ENCODE data around the gene RNF126.
"Not testable (repeated sequence)": the region's sequence is repeated elsewhere in the genome, so short reads cannot be mapped to it uniquely, and the experiment has no call there.

The RNF126 gene

DNA sequence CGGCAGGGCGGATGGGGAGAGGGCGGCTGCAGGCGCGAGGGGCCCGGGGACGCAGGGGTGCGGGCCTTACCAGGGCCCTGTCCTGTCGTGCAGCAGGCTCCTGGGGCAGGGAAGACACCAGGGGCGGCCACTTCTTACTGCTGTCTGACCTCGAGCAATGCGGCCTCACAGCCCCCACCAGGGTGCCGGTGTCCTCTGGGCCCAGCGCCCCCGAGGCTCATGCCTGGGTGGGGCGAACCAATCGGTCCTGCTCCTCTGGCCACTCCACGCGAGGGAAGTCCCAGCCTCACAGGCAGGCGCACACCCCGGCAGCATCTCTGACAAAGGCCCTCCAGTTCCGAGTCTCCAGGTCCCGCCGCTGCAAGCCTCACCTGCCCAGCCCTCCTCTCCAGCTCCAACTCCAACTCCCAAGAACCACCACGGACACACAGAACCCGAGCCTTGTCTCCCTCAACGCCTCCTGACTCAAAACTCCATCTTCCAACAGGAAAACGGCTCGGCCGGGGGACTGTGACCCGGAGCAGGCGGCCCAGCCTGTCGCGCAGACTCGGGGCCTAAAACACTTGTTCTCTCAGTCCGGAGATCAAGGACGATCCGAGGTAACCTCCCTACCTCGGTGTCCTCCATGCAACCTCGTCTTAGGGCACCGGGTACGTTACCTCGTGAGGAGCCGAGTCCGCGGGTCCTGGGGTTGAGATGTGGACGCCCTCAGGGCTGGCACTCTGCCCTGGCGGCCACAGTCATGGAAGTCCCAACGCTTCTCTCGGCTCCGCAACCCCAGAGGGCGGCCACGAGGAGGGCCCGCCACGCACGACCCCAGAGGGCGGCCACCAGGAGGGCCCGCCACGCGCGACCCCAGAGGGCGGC lies 16.9 kb downstream of the RNF126 start:
- no peak for DNase-seq

DNA sequence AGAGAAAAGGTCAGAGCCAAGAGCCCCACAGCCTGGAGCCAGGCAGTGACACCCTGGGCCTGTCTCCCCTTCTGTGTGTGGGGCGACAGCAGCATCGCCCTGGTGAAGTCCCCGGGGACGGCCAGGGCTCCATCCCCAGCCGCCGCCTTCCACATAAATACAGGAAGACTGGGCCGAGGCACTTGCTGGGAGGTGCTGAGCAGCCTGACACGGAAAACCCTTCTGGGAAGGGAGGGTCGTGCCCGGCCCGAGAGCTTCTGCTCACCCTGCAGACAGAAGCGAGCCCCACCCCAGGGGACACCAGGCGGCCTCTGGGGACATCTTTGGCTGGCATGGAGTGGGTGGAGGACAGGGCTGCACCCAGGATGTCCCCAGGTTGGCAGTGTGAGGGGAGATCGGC lies 18.2 kb downstream of the RNF126 start:
- no peak for DNase-seq

DNA sequence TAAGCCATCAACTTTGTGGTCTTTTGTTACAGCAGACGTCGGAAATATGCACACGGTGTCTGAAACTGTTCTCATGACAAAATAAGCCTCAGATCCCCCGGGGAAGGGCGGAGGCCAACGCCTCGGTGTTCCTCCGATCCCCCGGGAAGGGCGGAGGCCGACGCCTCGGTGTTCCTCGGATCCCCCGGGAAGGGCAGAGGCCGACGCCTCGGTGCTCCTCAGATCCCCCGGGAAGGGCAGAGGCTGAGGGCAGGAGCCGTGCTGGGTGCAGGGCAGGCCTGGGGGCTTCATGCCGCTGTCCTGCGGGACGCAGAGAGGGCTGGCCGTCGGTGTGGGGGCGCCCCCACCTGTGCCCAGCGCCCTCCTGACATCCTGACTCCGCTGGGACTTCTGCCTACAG lies 18.7 kb downstream of the RNF126 start:
- DNase-seq = no peak

DNA sequence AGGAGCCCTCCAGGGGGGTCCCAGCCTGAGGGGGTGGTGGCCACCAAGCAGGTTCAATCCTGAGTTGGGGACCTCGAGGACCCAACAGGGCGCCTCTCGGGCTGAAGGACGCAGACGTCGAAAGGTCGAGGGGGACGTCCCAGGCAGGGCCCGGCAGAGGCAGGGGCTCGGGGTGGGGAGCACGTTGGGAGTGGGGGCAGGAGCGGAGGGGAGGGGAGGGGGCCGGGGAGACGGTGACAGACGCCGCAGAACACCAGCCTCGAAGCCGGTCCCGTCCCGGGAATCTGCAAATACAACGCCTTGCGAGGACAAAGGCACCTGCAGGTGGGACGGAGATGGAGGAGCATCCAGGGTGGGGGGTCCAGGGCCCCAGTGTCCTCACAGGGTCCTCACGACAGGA lies 19.3 kb downstream of the RNF126 start:
- no peak for DNase-seq

DNA sequence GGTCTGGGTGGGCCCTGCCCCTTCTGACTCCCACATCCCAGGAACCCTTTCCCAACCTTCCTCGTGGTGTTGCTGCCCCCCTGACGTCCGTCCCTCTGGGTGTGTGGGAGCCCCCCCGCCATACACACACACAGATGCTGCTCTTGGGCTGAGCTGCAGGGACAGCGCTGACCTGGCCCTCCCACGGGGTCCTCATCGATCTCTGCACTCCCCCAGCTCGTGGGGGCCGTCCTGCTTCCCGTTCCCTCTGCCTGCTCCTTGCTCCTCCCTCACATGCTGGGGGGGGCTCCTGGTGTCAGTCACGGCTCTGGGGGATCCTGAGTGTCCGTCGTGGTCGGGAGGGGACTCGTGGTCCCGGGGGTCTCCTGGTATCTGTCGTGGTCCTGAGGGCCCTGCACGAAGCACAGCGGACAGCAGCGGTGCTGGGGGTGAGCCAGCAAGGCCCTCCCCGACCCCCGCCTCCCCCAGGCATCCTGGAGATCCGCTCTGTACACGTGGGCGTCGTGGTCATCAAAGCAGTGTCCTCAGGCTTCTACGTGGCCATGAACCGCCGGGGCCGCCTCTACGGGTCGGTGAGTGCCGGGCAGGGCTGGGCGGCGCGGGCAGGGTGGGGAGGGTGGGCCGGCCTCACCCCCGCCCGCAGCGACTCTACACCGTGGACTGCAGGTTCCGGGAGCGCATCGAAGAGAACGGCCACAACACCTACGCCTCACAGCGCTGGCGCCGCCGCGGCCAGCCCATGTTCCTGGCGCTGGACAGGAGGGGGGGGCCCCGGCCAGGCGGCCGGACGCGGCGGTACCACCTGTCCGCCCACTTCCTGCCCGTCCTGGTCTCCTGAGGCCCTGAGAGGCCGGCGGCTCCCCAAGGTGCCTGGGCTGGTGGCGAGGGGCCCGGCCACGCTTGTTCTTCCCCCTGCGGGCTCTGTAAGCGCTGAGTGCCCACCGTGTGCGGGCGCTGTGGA lies 20.0 kb downstream of the RNF126 start:
- no peak for DNase-seq

DNA sequence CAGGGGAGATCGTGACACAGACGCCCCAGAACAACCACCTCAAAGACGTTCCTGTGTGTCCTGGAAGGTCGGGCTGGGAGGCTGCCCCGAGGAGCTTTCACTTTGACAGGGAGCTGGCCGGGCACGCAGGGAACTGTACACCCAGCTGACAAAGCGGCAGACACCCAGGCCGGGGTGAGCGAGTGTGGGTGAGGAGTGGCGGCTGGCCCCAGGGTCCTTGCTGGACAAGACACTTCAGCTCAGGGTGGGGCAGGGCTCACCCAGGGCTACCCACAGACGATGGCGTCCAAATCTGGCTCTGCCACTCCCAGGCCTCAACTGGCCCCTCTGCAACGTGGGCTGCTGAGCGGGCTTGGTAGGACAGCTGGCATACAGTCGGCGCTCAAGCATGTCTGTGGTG lies 21.3 kb downstream of the RNF126 start:
- DNase-seq = no peak

DNA sequence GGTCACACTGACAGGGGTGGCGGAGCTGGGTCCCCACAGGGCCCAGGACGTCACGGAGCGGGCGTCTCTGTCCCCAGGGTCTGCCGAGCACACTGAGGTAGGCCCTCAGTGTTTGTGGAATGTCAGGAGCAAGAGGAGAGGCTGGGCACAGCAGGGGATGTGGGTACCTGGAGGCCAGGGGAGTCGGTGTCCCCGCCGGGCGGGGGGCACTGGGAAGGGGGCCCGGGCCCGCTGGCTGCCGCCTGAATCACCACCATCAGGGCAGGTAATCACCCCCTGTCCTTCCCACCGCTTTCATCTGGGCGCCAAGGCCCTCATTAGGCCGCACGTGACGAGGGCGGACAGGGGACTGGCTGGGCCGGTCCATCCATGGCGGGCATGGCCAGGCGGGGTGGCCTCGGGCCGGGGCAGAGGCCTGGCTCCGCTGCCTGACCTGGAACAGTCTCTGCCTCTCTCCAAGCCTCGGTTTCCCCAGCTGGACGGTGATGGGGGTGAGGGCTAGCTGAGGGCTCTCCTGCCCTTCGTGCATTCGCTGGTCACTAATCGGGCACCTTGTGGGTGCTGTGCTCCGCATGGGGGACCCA lies 22.3 kb downstream of the RNF126 start:
- DNase-seq = no peak

DNA sequence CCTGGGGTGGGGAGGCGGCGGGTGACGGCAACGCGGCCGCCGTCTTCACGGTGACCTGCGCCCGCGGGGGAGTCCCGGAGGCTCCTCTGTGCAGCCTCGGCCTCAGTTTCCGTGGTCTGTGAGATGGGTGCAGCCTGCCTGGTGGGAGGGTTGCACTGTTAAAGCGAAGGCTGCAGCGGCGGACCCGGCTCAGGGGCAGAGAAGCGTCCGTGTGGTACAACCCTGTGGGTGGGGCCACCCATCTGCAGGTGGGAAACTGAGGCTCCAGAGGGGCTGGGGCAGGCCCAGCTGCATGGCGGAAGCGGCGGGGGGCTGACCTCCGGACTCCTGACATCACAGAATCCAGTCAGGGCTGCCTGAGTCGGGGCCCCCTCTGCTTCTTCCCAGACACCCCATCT lies 22.9 kb downstream of the RNF126 start:
- DNase-seq = no peak

DNA sequence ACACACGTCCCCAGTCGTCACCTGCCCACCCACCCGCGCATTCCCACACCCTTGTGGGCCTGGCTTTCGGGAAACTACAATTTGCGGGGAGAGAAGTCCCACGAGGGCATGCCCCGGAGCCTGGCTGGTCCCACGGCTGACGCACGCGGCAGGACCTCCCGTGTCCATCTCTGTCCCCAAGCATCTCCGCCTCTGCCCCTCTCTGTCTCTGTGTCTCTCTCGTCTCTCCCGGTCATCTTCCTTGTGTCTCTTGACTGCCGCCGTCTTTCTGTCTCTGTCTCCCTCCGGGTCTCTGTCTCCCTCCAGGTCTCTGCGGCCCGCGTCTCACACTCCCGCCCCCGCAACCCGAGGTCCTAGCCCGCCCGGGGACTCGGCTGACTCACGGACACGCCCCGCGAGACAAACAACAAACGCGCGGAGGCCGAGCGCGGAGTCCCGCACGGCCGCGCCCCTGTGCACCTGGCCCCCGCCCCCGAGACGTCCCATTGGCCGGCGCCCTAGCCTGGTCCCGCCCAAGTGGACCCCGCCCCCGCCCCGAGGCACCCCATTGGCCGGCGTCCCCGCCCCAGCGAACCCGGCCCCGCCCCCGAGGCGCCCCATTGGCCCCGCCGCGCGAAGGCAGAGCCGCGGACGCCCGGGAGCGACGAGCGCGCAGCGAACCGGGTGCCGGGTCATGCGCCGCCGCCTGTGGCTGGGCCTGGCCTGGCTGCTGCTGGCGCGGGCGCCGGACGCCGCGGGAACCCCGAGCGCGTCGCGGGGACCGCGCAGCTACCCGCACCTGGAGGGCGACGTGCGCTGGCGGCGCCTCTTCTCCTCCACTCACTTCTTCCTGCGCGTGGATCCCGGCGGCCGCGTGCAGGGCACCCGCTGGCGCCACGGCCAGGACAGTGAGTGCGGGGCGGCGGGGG lies 23.5 kb downstream of the RNF126 start, which contains the start of gene FGF22:
TSS of gene FGF22 (plus strand) at position 627 of the 908 bp plus-strand sequence. CDS start at position 674, 47 bp downstream.
- DNase-seq = peak; percentile 59

DNA sequence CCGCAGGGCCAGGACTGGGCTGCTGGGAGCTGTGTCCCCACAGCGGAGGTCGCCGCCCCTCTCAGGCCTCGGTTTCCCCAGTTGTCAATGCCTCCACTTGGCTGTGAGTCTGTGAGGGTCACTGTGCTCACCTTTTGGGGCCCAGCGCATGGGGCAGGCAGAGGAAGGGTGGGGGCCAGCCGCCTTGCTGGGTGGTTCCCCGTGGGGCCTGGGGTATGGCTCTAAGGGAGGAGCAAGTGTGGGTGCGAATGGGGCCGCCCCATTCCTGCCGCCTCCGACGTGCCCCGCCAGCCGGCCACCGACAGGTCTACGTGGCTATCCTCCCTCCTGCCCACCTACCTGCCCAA lies 24.1 kb downstream of the RNF126 start:
- DNase-seq = no peak

DNA sequence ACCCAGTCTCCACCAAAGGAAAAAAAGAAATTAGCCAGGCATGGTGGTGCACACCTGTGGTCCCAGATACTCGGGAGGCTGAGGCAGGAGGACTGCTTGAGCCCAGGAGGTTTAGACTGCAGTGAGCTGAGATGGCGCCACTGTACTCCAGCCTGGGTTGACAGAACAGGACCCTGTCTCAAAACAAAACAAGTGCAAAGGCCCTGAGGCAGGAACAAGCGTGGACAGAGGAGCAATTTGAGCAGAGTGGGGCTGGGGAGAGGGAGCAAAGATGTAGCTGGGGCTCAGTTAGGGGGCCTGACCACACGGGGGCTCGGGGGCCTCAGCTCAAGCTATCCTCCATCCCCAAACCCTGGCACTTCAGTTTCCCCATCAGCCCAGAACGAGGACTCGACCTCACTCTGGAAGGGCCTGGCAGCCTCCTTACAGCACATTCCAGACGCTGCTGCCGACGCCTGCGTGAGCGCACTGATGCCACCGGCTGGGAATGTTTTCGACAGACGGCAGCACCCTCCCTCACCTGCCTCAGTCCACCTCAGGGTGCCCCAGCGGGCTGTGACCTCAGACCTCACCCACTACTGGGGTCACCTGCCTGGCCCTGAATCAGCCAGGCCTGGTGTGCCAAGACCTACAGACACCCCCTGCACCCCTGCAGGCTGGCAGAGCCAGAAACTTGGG lies 27.9 kb downstream of the RNF126 start:
- DNase-seq = no peak

DNA sequence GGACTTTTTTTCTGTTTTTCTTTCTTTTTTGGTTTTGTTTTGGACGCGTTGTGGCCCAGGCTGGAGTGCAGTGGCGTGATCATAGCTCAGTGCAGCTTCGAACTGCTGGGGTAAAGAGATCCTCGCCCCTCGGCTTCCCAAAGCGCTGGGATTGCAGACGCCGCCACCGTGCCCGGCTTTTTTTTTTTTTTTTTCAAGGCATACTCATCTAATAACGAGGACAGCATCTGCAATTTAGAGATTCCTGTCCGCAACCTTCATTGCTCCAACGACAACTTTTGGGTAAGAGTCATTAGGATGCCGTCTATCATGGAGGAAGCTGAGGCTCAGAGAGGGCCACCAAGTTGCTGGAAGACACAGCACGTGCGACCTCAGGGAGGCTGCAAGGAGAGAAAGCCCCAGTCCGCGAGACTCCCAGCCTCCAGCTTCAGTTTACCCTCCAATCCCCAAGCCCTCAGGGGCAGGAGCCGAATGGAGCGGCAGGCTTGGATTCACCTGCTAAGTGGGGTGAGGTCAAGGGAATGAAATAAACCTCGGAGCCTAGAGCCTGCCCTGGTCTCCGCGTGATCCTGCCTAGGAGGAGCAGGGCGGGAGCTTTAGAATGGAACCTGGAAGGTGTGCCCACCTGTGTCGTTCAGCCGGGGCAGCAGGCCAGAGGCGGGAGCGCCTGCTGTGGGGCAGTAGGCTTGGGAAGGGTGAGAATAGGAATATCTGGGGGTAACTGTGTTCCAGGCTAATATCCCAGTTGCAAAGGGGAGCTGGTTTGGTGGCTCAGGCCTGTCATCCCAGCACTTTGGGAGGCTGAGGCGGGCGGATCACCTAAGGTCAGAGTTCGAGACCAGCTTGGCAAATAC lies 29.0 kb downstream of the RNF126 start:
- no peak for DNase-seq

DNA sequence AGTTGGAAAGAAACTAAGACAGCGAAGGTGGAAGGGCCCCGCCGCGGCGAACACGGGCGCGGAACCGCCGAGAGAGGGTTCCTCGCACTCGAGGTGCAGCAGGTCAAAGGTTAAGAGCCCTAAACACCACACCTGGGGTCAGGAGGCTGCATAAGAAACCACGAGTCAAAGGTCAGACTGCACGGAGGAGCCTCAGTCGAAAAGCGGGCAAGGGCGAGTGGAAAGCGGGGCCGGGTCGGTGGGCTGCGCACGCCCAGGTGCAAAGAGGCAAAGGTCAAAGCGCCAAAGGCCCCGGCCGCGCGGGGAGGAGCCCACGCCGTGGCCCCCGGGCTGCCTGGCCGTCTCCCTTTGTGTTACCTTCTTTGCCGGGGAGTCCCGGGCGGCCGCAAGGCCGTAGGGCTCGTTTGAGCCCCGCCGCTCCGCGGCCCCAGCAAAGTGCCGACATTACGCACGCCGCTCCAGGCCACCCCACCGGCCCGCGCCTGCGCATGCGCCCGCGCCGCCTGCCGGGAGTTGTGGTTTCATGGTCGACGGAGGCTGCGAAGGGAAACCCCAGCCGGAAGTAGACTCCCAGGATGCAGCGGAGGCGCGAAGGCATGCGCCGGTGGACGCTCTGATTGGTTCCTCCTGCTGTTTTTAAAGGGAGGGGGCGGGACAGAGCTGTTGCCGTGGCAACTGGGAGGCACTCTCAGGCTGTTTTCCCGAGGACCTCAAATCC lies 29.8 kb downstream of the RNF126 start, which contains the start of gene POLRMT:
TSS of gene POLRMT (minus strand) at position 470 of the 718 bp plus-strand sequence. CDS start at position 445, 25 bp downstream.
- peak; percentile 94 for DNase-seq

DNA sequence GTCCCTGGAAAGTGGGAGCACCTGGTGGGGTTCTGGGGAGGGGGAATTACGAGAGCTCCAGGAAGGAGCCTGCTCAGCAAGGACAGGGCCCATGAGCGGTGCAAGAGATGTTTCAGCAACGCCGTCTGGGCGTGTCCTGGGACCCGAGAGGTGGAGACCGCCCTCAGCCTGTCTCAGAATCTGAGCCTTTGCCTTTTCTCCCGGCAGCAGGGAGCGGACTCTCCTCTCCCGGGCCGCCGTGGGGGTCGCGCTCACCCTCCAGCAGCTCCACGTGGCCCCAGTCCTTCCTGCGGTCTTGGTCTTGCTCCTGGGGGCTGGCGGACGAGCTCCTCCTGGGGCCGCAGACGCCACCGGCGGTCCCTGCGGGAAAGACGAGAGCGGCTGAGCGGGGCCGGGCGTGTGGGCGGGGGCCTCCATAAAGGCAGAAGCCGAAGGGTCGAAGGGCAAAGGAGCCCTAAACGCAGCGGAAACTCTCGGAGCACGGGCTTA lies 30.4 kb downstream of the RNF126 start:
- no peak for DNase-seq

DNA sequence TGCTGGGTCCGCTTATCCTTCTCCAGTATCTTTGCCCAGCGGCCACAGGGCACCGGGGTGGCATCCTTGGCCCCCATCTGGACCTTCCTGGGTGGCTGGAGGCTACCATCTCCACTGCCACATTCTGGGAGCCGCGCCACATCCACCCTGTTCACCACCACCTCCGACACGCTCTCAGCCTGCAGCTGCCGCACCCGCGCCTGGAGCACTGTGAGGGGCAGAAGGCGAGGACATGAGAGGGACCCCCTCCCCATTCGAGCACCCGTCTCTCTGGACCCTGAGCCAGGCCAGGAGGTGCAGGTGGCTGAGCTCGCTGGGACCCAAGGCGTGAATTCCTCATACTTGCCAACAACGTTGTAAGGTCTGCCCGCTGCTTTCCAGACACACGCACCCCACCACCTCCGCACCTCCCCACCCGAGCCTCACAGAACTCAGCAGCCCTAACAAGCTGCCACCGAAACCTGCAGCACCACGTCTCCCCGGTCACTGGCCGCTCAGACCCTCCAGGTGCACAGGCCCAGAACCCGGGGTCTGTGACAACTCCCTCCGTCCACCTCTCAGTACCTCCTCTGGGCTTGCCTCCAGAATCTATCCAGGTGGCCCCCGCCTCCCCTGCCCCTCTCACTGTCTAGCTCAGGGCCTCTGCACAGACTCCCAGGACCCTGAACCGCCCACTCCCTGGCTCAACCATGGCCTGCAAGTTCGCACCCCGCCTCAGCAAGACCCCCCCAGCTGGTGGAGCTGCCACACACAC lies 32.9 kb downstream of the RNF126 start:
- DNase-seq = no peak

DNA sequence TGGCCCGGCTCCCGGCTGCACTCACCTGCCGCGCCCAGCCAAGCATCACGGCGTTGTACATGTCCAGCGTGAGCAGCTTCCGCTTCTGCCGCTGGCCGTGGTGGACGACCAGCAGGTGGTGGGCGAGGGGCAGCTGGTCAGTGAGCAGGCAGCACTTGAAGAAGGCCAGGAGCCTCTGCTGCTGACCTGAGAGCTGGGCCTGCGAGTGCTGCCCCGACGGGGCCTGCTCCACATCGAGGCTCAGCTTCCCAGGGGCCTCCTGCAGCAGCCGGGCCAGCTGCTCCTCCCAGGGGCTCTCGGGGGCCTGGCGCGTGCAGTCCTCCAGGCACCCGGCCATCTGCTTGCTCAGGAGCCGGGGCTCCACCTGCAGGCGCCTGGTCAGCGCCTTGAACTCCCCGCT lies 33.5 kb downstream of the RNF126 start:
- DNase-seq = not testable (repeated sequence)

DNA sequence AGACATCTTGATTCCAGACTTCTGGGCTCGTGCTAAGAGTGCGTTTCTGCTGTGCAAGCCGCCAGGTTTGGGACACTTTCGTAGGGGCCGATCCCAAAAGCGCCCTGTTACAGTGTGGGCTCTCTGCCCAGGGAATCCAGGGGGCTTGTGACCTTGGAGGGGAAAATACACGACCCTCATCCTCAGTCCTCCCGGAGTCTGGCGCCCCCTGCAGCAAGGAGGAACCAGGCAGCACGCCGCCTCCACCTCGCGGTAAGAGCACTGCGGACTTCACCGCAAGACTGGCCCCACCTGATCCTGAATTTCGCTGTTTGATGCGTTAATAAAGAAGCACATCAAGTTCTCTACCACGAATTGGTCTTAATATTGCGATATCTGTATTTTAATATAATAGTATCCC lies 34.8 kb downstream of the RNF126 start:
- no peak for DNase-seq

DNA sequence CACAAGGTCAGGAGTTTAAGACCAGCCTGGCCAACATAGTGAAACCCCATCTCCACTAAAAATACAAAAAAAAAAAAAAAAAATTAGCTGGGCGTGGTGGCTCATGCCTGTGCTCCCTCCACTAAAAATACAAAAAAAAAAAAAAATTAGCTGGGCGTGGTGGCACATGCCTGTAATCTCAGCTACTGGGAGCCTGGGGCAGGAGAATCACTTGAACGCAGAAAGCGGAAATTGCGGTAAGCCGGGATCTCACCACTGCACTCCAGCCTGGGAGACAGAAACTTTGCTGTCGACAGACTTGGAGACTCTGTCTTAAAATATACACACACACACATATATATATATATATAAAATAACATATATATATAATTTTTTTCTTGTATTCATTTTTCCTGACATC lies 36.4 kb downstream of the RNF126 start:
- not testable (repeated sequence) for DNase-seq

DNA sequence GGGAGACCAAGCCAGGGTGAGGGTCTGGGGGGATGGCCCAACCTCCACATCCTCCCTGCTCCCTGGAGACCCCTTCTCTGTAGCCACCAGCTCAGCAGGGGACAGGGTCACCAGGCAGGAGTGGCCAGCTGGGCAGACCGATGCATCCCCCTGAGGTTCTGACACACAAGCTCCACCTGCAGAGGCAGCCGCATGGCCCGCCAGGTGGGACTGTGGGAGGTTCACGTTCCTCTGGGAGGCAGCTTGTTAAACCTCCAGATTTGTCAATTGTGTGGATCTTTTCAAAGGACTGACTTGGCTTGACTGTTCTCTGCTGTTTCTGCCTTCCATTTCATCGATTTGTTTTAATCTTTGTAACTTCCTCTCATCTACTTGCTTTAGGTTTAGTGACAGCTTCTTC lies 37.8 kb downstream of the RNF126 start:
- DNase-seq = no peak
